ENCODE measurements around the gene TMEM114. TPM values are rescaled to one million over a fixed set of nuclear protein-coding genes. Genes with fewer than 3 reads are reported as not detected.

TMEM114 gene
- total RNA-seq, 4 donors from 2014 or later, result not detected

DNA sequence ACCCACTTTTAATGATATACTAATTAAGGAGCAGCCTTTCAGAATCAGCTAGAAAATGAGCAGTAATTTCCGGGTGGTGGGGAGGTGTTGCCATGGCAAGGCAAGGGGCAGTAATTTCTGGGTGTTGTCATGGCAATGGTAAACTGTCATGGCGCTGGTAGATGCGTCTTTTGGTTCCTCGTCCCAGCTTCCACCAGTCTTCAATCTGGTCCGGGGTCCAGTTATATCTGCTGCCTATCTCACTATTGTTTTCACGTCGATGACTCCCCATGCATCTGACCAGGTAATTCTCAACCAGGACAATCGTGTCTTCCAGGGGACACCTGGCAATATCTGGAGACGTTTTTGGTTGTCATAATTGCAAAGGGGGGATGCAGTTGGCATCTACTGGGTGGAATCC is 34.9 kb downstream of the TMEM114 start:
- no peak for DNase-seq
- H3K9me3 ChIP-seq, result no peaks in the 10 kb centered on the region
- no peak overlapping the region for H3K4me3 ChIP-seq
- no peak for TF ChIP-seq POLR2A (IDR thresholded peaks at IDR 0.05)
- TF ChIP-seq, protein P1, sequence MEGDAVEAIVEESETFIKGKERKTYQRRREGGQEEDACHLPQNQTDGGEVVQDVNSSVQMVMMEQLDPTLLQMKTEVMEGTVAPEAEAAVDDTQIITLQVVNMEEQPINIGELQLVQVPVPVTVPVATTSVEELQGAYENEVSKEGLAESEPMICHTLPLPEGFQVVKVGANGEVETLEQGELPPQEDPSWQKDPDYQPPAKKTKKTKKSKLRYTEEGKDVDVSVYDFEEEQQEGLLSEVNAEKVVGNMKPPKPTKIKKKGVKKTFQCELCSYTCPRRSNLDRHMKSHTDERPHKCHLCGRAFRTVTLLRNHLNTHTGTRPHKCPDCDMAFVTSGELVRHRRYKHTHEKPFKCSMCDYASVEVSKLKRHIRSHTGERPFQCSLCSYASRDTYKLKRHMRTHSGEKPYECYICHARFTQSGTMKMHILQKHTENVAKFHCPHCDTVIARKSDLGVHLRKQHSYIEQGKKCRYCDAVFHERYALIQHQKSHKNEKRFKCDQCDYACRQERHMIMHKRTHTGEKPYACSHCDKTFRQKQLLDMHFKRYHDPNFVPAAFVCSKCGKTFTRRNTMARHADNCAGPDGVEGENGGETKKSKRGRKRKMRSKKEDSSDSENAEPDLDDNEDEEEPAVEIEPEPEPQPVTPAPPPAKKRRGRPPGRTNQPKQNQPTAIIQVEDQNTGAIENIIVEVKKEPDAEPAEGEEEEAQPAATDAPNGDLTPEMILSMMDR (IDR thresholded peaks at IDR 0.05), result no peak
- no peaks in the 10 kb centered on the region for H3K36me3 ChIP-seq
- H3K4me1 ChIP-seq, result no peaks in the 10 kb centered on the region
- no peaks in the 10 kb centered on the region for H3K27me3 ChIP-seq
- no peak overlapping the region for H3K27ac ChIP-seq

DNA sequence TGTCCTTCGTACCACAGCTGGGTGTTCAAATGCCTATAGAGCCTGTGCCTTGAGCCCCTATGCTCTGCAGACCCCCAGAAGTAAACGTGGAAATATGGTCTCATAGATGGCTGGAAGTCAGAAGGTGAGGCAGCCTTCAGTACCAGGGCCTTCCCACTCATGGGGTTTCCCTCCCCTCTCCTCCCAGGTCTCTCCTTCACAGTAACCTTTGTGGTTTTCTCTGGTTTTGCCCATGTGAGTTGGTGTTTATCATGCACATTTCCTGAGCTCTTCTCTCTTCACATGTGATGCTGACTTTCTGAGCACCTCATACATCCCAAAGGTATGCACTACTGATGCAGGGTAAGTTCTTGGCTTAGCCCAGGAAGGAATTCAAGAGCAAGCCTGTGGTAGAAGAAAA is 35.4 kb downstream of the TMEM114 start:
- H3K27me3 ChIP-seq, result no peaks in the 10 kb centered on the region
- no peak overlapping the region for H3K4me3 ChIP-seq
- no peak for TF ChIP-seq POLR2A (IDR thresholded peaks at IDR 0.05)
- TF ChIP-seq, protein P1 (IDR thresholded peaks at IDR 0.05), result no peak
- H3K9me3 ChIP-seq, result no peaks in the 10 kb centered on the region
- H3K36me3 ChIP-seq, result no peaks in the 10 kb centered on the region
- no peaks in the 10 kb centered on the region for H3K4me1 ChIP-seq
- DNase-seq, result no peak
- H3K27ac ChIP-seq, result no peak overlapping the region

- no peak for DNase-seq
- TF ChIP-seq, protein P1 (IDR thresholded peaks at IDR 0.05), result no peak
- no peak for TF ChIP-seq POLR2A (IDR thresholded peaks at IDR 0.05)
- Histone ChIP-seq H3K4me1 (no peaks in the 10 kb centered on the region), H3K36me3 (no peaks in the 10 kb centered on the region), H3K27ac (no peak overlapping the region), H3K9me3 (no peaks in the 10 kb centered on the region), H3K27me3 (no peaks in the 10 kb centered on the region), H3K4me3 (no peak overlapping the region)
Observed at GRCh38 chr16:8554022-8554421, 36.3 kb downstream of the TMEM114 start.

- H3K9me3 ChIP-seq, result no peaks in the 10 kb centered on the region
- H3K4me3 ChIP-seq, result no peak overlapping the region
- no peak overlapping the region for H3K27ac ChIP-seq
- H3K4me1 ChIP-seq, result no peaks in the 10 kb centered on the region
- H3K36me3 ChIP-seq, result no peaks in the 10 kb centered on the region
- no peaks in the 10 kb centered on the region for H3K27me3 ChIP-seq
- no peak for DNase-seq
- TF ChIP-seq POLR2A (IDR thresholded peaks at IDR 0.05), result no peak
- TF ChIP-seq, protein P1 (IDR thresholded peaks at IDR 0.05), result no peak
Observed at GRCh38 chr16:8552487-8553221, 37.7 kb downstream of the TMEM114 start.

GRCh38 chr16:8551388-8552332 is 38.7 kb downstream of the TMEM114 start:
- Histone ChIP-seq H3K36me3 (no peaks in the 10 kb centered on the region), H3K9me3 (no peaks in the 10 kb centered on the region), H3K27ac (no peak overlapping the region), H3K27me3 (no peaks in the 10 kb centered on the region), H3K4me1 (peaks cover 0 to 5% (median 0%) of the 10 kb centered on the region in 4 donors), H3K4me3 (no peak overlapping the region)
- DNase-seq, result no peak
- TF ChIP-seq, protein P1 (IDR thresholded peaks at IDR 0.05), result no peak
- TF ChIP-seq POLR2A (IDR thresholded peaks at IDR 0.05), result no peak
